BE2C (cell line): Measurements from ENCODE around the gene DDRGK1. TPM values are rescaled to one million over a fixed set of nuclear protein-coding genes. Genes with fewer than 3 reads are reported as not detected.
A peak's percentile ranks its signal among the peaks of the same experiment; 100 is the strongest.

Experiments
- DNase-seq: peaks from one replicate; pipeline ENCODE4 v3.0.0-alpha.2; 2020
- H3K27me3 ChIP-seq: fragments of 250-450 bp; sonication (Bioruptor Pico); 2 replicates; pipeline ENCODE4 v1.5.1; 2020; ENCODE audit warnings: mild to moderate bottlenecking
- H3K36me3 ChIP-seq: fragments of 250-450 bp; sonication (Bioruptor Pico); 2 replicates; pipeline ENCODE4 v1.5.1; 2020; ENCODE audit warnings: mild to moderate bottlenecking
- H3K4me1 ChIP-seq: fragments of 250-450 bp; sonication (Bioruptor Pico); 2 replicates; pipeline ENCODE4 v1.5.1; 2020
- H3K4me3 ChIP-seq: 2 replicates; pipeline ENCODE4 v1.5.1; 2011; ENCODE audit warnings: low read depth, low read length
- H3K9me3 ChIP-seq: fragments of 250-450 bp; sonication (Bioruptor Pico); 2 replicates; pipeline ENCODE4 v1.5.1; 2020
- CTCF ChIP-seq: IDR thresholded peaks from 2 replicates; pipeline ENCODE4 v1.5.1; 2012; ENCODE audit warnings: mild to moderate bottlenecking, low read depth, low read length
- polyA plus RNA-seq: library from polyadenylated mRNA; unstranded; fragments of >200 nt; gene quantifications from one replicate; pipeline ENCODE4 v1.2.1, GENCODE V29; 2012; ENCODE audit warnings: low read depth, missing spikeins; ENCODE audit not compliant: insufficient read length, insufficient read depth

Gene DDRGK1
- 116 TPM for polyA plus RNA-seq

- Histone ChIP-seq H3K36me3 (peaks cover 18% of the 10 kb centered on the region), H3K4me1 (no peaks in the 10 kb centered on the region), H3K27me3 (no peaks in the 10 kb centered on the region), H3K9me3 (no peaks in the 10 kb centered on the region), H3K4me3 (peak within 1 kb of the TSS; percentile 74)
- no peak for TF ChIP-seq CTCF
- DNase-seq: peak; percentile 89
Measured at GRCh38 chr20:3204124-3204794, at the start of gene DDRGK1. DDRGK1 (minus strand) TSS chr20:3204682; CDS start chr20:3204627, 55 bp downstream.

- no peaks in the 10 kb centered on the region for H3K4me1 ChIP-seq
- no peaks in the 10 kb centered on the region for H3K9me3 ChIP-seq
- no peak overlapping the region for H3K4me3 ChIP-seq
- no peaks in the 10 kb centered on the region for H3K27me3 ChIP-seq
- no peaks in the 10 kb centered on the region; the same call in 1 of the 2 replicates for H3K36me3 ChIP-seq
- TF ChIP-seq CTCF: no peak
- no peak for DNase-seq
Measured at GRCh38 chr20:3251806-3252205, 47.3 kb upstream of the DDRGK1 start.

- DNase-seq: no peak
- peak; percentile 37 for TF ChIP-seq CTCF
- no peaks in the 10 kb centered on the region for H3K4me1 ChIP-seq
- H3K36me3 ChIP-seq: no peaks in the 10 kb centered on the region; the same call in 1 of the 2 replicates
- H3K4me3 ChIP-seq: no peak overlapping the region
- H3K9me3 ChIP-seq: no peaks in the 10 kb centered on the region
- no peaks in the 10 kb centered on the region for H3K27me3 ChIP-seq
Measured at GRCh38 chr20:3250091-3250504, 45.6 kb upstream of the DDRGK1 start.

- H3K4me1 ChIP-seq: no peaks in the 10 kb centered on the region
- H3K4me3 ChIP-seq: peak overlapping the region; percentile 41
- no peak for DNase-seq
- no peak for TF ChIP-seq CTCF
- no peaks in the 10 kb centered on the region for H3K27me3 ChIP-seq
- no peaks in the 10 kb centered on the region for H3K36me3 ChIP-seq
- no peaks in the 10 kb centered on the region for H3K9me3 ChIP-seq
Measured at GRCh38 chr20:3248993-3249347, 44.5 kb upstream of the DDRGK1 start.

- TF ChIP-seq CTCF: no peak
- H3K36me3 ChIP-seq: no peaks in the 10 kb centered on the region
- H3K27me3 ChIP-seq: no peaks in the 10 kb centered on the region
- H3K9me3 ChIP-seq: no peaks in the 10 kb centered on the region
- H3K4me1 ChIP-seq: no peaks in the 10 kb centered on the region
- no peak for DNase-seq
- H3K4me3 ChIP-seq: peak overlapping the region; percentile 41
Measured at GRCh38 chr20:3248167-3248992, 43.9 kb upstream of the DDRGK1 start.

- Histone ChIP-seq H3K4me1 (no peaks in the 10 kb centered on the region), H3K36me3 (no peaks in the 10 kb centered on the region), H3K9me3 (no peaks in the 10 kb centered on the region), H3K27me3 (no peaks in the 10 kb centered on the region), H3K4me3 (no peak overlapping the region)
- DNase-seq: no peak
- no peak for TF ChIP-seq CTCF
Measured at GRCh38 chr20:3247638-3248037, 43.2 kb upstream of the DDRGK1 start.
